Stomach smooth muscle (tissue), 2 donors: ENCODE data around the gene NCLN.
"Not testable (repeated sequence)": the region's sequence is repeated elsewhere in the genome, so short reads cannot be mapped to it uniquely, and the experiment has no call there.

Source experiments
- H3K27ac ChIP-seq: one replicate; pipeline ENCODE4 v1.7.0; 2013; ENCODE audit warnings: mild to moderate bottlenecking, low read length, inconsistent platforms
- H3K27me3 ChIP-seq, 2 donors: one replicate each; pipeline ENCODE4 v1.7.0; 2013; ENCODE audit warnings: low read length in 2 of 2; ENCODE audit not compliant: insufficient read depth in 2 of 2, control insufficient read depth in 1 of 2
- H3K36me3 ChIP-seq, 2 donors: one replicate each; pipeline ENCODE4 v1.7.0; 2013; ENCODE audit warnings: low read length in 2 of 2; ENCODE audit not compliant: control insufficient read depth in 2 of 2, insufficient read depth in 2 of 2
- H3K4me1 ChIP-seq: one replicate; pipeline ENCODE4 v1.7.0; 2013; ENCODE audit warnings: low read length; ENCODE audit not compliant: control insufficient read depth, insufficient read depth
- H3K4me3 ChIP-seq, 2 donors: one replicate each; pipeline ENCODE4 v1.7.0; 2013; ENCODE audit warnings: low read length in 2 of 2
- H3K9ac ChIP-seq, 2 donors: one replicate each; pipeline ENCODE4 v1.7.0; 2013; ENCODE audit warnings: low read length in 2 of 2, mild to moderate bottlenecking in 1 of 2
- H3K9me3 ChIP-seq, 2 donors: one replicate each; pipeline ENCODE4 v1.7.0; 2013; ENCODE audit warnings: low read length in 2 of 2; ENCODE audit not compliant: control insufficient read depth in 2 of 2
- donor health status: healthy.
- donor health status: Pancreatic carcinoma.

Gene NCLN

DNA sequence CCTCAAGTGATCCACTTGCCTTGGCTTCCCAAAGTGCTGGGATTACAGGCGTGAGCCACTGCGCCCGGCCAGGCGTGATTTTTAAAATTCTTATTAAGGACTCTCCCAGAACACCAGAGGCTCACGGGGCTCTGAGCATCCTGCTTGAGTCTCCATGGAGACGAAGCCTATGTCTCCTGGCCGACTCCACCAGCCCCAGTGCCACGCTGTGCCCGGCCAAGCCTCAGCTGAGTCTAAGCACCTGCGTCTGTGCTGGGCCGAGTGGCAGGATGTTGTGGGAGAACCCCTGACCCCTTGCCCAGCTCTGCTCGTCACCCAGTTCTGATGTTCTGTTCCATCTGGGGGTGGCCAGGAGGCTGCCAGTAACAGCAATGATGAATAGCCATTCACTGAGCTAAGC, 34.8 kb downstream of the NCLN start:
- peaks cover 2 to 5% of the 10 kb centered on the region in 2 donors for H3K27me3 ChIP-seq
- H3K9ac ChIP-seq = no peak overlapping the region
- no peaks in the 10 kb centered on the region for H3K36me3 ChIP-seq
- H3K4me3 ChIP-seq = no peak overlapping the region
- peaks cover 2% of the 10 kb centered on the region for H3K4me1 ChIP-seq
- H3K9me3 ChIP-seq = no peaks in the 10 kb centered on the region
- no peak overlapping the region for H3K27ac ChIP-seq

DNA sequence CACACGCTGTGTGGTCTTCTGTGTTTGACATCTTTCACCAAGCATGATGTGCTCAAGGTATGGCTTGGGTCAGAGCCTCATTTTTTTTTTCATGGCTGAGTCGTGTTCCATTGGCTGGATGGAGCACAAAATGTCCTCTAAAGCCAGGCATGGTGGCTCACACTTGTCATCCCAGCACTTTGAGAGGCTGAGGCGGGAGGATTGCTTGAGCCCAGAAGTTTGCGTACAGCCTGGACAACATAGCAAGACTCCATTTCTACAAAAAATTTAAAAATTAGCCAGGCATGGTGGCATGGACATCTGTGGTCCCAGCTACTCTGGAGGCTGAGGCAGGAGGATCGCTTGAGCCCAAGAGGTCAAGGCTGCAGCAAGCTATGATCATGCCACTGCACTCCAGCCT, 35.8 kb downstream of the NCLN start:
- H3K4me1 ChIP-seq, H3K4me3 ChIP-seq: not testable (repeated sequence)

DNA sequence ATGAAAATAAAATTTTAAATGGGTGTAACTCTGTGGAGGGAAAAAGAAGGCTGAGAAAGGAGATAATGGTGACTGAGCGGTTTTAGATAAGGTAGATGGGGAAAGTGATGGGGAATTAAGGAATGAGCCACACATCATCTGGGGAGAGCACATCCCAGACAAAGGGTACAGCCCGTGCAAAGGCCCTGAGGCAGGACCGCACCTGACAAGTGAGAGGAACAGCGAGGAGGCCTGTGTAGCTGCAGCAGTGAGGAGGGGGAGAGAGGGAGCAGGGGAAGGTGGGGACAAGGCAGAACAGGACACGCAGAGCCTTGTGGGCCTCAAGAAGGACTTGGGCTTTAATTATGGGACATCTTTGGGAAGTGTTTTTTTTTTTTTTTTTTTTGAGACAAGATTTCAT, 37.0 kb downstream of the NCLN start:
- Histone ChIP-seq H3K9ac (no peak overlapping the region), H3K27ac (no peak overlapping the region), H3K4me3 (no peak overlapping the region), H3K9me3 (no peaks in the 10 kb centered on the region), H3K4me1 (peaks cover 2% of the 10 kb centered on the region), H3K27me3 (peaks cover 4 to 14% of the 10 kb centered on the region in 2 donors), H3K36me3 (no peaks in the 10 kb centered on the region)

More for the DNA sequence above, 35.8 kb downstream of the NCLN start:
- not testable (repeated sequence) for H3K27ac ChIP-seq, H3K9ac ChIP-seq, H3K36me3 ChIP-seq, H3K9me3 ChIP-seq, H3K27me3 ChIP-seq

DNA sequence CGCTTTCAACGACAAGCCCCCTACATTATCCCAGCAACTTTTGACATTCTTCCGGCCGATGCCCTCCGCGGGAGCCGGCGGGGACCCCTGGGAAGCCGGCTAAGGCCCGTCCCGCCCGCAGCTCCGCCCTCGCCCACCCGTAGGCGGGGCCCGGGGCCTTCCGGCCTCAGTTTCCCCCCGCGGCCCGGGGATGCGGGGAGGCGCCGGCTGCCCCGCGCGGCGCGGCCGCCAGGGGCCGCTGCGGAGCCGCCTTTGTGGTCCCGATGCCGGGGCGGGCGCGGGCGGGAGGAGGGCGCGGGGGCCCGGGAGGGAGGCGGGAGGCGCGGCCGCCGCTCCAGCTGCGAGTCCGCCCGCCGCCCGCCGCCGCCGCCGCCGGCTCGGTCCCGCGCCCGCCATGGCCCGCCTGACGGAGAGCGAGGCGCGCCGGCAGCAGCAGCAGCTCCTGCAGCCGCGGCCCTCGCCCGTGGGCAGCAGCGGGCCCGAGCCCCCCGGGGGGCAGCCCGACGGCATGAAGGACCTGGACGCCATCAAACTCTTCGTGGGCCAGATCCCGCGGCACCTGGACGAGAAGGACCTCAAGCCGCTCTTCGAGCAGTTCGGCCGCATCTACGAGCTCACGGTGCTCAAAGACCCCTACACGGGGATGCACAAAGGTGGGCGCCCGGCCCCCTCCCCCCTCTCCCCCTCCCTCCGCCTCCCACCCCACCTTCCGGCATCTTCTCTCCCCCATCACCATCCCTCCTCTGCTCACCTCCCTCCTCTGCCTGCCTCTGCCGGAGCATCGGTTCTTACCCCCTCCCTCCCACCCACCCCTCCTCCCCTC, 38.8 kb downstream of the NCLN start, which contains the start of gene CELF5:
CELF5 (plus strand) TSS at position 316 of the 823 bp plus-strand sequence; CDS start at position 395, 79 bp downstream.
- Histone ChIP-seq H3K9me3 (no peaks in the 10 kb centered on the region), H3K27me3 (peaks cover 15 to 21% of the 10 kb centered on the region in 2 donors), H3K4me1 (peaks cover 2% of the 10 kb centered on the region), H3K36me3 (no peaks in the 10 kb centered on the region), H3K9ac (no peak within 1 kb of the TSS), H3K4me3 (peak within 1 kb of the TSS in 1 of 2 donors; percentile 29), H3K27ac (no peak within 1 kb of the TSS)

DNA sequence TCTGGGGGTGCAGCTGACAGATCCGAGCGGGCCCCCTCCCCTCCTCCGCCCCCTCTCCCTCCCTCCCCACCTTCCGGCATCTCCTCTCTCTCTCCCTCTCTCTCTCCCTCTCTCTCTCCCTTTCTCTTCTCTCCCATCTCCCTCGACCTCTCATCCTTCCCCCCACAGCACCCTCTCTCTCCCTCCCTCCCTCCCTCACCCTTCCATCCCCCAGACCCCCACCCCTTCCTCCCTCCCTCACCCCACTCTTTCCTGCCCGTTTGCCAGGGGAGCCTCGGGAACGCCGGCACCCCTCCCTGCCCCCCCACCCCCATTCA, 39.4 kb downstream of the NCLN start:
- Histone ChIP-seq H3K27ac (no peak overlapping the region), H3K9ac (no peak overlapping the region), H3K9me3 (no peaks in the 10 kb centered on the region), H3K36me3 (no peaks in the 10 kb centered on the region), H3K4me3 (no peak overlapping the region), H3K4me1 (peaks cover 2% of the 10 kb centered on the region), H3K27me3 (peaks cover 21 to 25% of the 10 kb centered on the region in 2 donors)

DNA sequence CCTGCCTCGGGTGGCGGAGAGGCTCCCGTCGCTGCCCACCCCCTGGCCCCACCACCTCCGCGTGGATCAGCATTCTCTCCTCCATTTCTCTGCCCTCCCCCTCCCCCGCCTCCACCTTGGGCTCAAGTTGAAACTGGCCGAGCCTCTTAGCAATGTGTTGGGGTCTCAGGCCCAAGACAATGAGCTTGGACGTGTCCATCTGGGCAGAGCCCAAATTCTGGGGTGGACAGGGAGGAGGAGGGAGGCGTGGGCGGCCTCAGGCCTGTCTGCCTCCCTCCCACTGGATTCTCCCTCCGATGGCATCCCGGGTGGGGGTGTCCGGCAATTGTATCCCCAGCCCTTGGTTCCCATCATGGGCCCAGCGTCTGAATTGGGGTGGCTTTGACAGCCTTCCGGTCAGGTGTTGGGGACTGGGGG, 40.0 kb downstream of the NCLN start:
- Histone ChIP-seq H3K4me1 (peaks cover 2% of the 10 kb centered on the region), H3K9ac (no peak overlapping the region), H3K36me3 (no peaks in the 10 kb centered on the region), H3K9me3 (no peaks in the 10 kb centered on the region), H3K27ac (no peak overlapping the region), H3K27me3 (peaks cover 21 to 29% of the 10 kb centered on the region in 2 donors), H3K4me3 (no peak overlapping the region)

DNA sequence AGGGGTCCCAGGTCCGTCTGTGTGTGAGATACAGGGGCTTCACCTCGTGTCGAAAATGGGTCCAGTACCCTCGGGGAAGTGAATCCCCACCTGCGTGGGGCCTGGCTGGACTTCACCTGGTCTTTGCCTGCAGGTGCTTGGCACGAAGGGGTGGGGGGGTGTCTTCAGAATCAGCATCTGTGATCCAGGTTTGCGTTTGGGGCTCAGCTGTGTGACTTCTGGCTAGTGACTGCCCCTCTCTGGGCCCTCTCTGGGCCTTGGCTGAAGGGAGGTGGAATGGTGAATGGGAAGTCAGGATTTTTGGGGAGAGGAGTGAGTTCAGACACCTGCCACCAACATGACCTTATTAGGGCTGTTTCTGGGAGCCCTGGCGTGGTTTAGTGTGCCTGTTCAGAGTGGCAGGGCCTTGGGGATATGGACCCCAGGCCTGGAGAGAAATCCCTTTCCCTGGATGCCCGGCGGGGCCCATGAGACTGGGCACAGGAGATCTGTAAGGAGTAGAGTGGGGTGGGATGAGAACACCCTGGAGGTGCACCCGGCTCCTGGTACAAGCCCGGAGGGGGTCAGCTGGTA, 41.4 kb downstream of the NCLN start:
- H3K9ac ChIP-seq = no peak overlapping the region
- H3K9me3 ChIP-seq = no peaks in the 10 kb centered on the region
- H3K4me3 ChIP-seq = no peak overlapping the region
- H3K27me3 ChIP-seq = peaks cover 21 to 28% of the 10 kb centered on the region in 2 donors
- no peak overlapping the region for H3K27ac ChIP-seq
- no peaks in the 10 kb centered on the region for H3K36me3 ChIP-seq
- peaks cover 2% of the 10 kb centered on the region for H3K4me1 ChIP-seq

DNA sequence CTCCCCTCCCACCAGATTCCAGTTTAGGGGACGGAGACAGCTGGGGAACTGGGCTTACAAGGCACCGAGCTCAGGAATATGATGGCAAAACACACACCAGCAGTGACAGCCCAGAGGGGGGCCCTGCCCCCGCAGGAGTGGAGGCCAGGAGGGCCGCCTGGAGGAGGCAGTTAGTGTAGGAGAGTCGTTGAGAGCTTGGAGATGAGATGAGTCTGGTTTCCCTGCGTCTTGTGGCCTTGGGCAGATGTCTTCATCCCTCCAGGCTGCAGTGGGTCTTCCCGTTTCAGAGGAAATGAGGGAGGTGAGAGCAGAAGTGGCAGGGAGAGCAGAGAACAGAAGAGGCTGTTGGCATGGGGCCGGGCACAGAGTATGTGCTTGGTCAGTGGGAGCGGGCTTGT, 43.6 kb downstream of the NCLN start:
- no peak overlapping the region for H3K4me3 ChIP-seq
- H3K9me3 ChIP-seq = no peaks in the 10 kb centered on the region
- peaks cover 21 to 34% of the 10 kb centered on the region in 2 donors for H3K27me3 ChIP-seq
- no peak overlapping the region for H3K9ac ChIP-seq
- H3K27ac ChIP-seq = no peak overlapping the region
- H3K4me1 ChIP-seq = peaks cover 2% of the 10 kb centered on the region
- H3K36me3 ChIP-seq = no peaks in the 10 kb centered on the region

DNA sequence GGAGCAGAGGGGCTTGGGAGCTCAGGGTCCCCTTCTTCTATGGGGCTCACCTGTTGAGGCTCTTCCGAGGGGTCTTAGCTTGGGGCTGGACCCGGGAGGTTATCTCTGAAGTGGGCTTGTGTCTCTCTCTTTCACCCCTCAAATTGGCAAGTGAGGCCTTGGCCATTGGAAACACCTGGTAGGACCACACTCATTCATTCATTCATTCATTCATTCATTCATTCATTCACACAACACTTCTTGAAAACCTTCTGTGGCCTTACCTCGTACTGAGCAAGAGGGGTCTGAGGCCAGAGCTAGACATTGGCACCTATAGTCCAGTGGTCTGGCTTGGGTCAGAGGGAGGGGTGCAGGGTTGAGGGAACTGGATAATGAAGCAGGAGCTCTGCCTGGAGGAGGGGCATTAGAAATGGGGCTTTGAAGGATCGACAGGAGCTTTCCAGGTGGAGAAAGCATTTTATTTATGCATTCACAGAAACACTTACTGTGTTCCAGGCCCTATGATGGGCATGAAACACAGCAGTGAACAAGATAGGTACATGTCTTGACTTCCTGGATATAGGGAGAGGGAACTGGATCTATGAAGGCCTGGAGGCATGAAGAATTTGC, 44.3 kb downstream of the NCLN start:
- H3K27me3 ChIP-seq = peaks cover 19 to 39% of the 10 kb centered on the region in 2 donors
- no peaks in the 10 kb centered on the region for H3K36me3 ChIP-seq
- H3K27ac ChIP-seq = no peak overlapping the region
- no peak overlapping the region for H3K4me3 ChIP-seq
- H3K9me3 ChIP-seq = no peaks in the 10 kb centered on the region
- no peaks in the 10 kb centered on the region for H3K4me1 ChIP-seq
- no peak overlapping the region for H3K9ac ChIP-seq

DNA sequence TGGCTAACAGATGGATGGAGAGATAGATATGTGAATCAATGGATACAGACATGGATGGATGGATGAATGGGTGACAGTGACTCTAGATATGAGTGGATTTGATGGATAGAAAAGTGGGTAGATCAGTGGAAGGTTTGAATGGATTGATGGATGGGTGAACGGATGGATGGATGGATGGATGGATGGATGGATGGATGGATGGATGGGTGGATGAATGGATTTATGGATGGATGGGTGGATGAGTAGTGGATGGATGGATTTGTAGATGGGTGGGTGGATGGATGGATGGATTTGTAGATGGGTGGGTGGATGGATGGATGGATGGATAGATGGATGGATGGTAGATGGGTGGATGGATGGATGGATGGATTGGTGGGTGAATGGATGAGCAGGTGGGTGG, 45.6 kb downstream of the NCLN start:
- Histone ChIP-seq H3K9ac (no peak overlapping the region), H3K4me1 (no peaks in the 10 kb centered on the region), H3K36me3 (no peaks in the 10 kb centered on the region), H3K9me3 (no peaks in the 10 kb centered on the region), H3K27ac (no peak overlapping the region), H3K27me3 (peaks cover 19 to 36% of the 10 kb centered on the region in 2 donors), H3K4me3 (no peak overlapping the region)

DNA sequence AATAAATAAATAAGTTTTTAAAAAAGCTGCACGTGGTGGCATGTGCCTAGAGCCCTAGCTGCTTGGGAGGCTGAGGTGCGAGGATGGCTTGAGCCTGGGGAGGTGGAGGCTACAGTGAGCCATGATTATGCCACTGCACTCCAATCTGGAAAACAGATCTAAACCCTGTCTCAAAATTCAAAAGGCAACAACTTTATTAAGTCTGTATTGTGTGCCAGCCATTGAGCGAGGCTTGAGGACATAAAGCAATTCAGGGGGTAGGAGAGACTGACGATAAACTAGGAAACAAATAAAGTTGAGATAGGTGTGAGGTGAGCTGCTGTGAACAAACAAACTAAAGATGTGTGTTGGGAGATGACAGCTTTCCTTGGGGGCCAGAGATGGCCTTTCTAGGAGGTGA, 47.4 kb downstream of the NCLN start:
- no peak overlapping the region for H3K4me3 ChIP-seq
- no peak overlapping the region for H3K9ac ChIP-seq
- peaks cover 16 to 29% of the 10 kb centered on the region in 2 donors for H3K27me3 ChIP-seq
- no peak overlapping the region for H3K27ac ChIP-seq
- H3K9me3 ChIP-seq = no peaks in the 10 kb centered on the region
- no peaks in the 10 kb centered on the region for H3K36me3 ChIP-seq
- no peaks in the 10 kb centered on the region for H3K4me1 ChIP-seq
